Measurements from ENCODE around the gene PLCH2. TPM values are rescaled to one million over a fixed set of nuclear protein-coding genes. Genes with fewer than 3 reads are reported as not detected.

Gene PLCH2
- total and polyA plus RNA-seq, 2 of the 13 experiments (the other 11 are each of a cell fraction or from before 2014, with no cell fraction given): 0.15 to 0.67 TPM

DNA sequence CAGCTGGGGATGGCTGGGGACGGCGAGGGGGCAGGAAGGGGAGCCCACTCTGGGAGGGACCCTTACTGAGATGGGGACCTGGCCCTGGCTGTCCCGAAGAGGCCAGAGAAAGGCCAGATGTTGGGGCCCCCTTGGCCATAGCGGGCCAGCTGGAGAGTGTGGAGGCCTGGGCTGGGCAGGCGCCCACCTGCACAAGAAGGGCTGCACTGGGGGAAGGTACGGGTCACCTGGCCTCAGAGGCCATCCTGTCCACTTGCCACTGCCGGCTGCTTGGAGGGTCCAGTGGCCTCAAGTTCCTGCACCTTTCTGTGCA, 5.0 kb upstream of the PLCH2 start:
- ChIA-PET POLR2A (no interaction called here), CTCF (ENCODE audit: low intra/inter-chr PET ratio, low total read pairs) (no interaction called here)
- H3K27me3 ChIP-seq (ENCODE audit: control insufficient read depth in 1 of 2, insufficient read depth in 2 of 2, low read length in 2 of 2): peaks cover 21 to 80% of the 10 kb centered on the region in 2 experiments
- H3K4me2 ChIP-seq (ENCODE audit: low read depth, low read length): no peak overlapping the region
- H3K27ac ChIP-seq (ENCODE audit: extremely low read length, insufficient read depth, low read length): no peak overlapping the region
- in situ Hi-C loops (cut with HindIII; ENCODE audit: extremely low pct_ligation_motif_present, low pct_unique_long_range_greater_than_20kb) (no loop called here), intact Hi-C loops (cut with micrococcal nuclease; ENCODE audit: unreplicated experiment) (no loop called here)
- TF ChIP-seq RCOR2 (CRISPR knock-in tag; IDR thresholded peaks at IDR 0.05) (no peak), ZSCAN9 (CRISPR knock-in tag; IDR thresholded peaks at IDR 0.05; ENCODE audit: borderline replicate concordance) (no peak), MAF1 (CRISPR knock-in tag; IDR thresholded peaks at IDR 0.05; ENCODE audit: borderline replicate concordance) (no peak), ELF3 (CRISPR knock-in tag; IDR thresholded peaks at IDR 0.05) (no peak)
- FAIRE-seq (no peak), ATAC-seq (no peak), DNase-seq (ENCODE audit: low spot score) (no peak)
- H4K20me1 ChIP-seq (ENCODE audit: insufficient read depth, low read length): peaks cover 7% of the 10 kb centered on the region; the same call in 1 of the 2 replicates
- H3K79me2 ChIP-seq (ENCODE audit: insufficient read depth, low read length): no peaks in the 10 kb centered on the region
- no peaks in the 10 kb centered on the region for H3K36me3 ChIP-seq (replicated peaks in 1 of 2; ENCODE audit: control insufficient read depth in 1 of 2, insufficient read depth in 2 of 2, low read length in 2 of 2)
- no peak overlapping the region for H2AFZ ChIP-seq (ENCODE audit: low read length)
- BruUV-seq (replicated peaks): no TSS peak
- no peaks in the 10 kb centered on the region for H3K4me1 ChIP-seq (ENCODE audit: insufficient read depth, low read length)
- WGBS (ENCODE audit: low lambda C conversion rate): 0% methylated on average over 2 of the region's 7 CpGs
- no peak overlapping the region for H3K4me3 ChIP-seq (replicated peaks in 1 of 3; ENCODE audit: insufficient read depth in 1 of 3, low read depth in 2 of 3, low read length in 3 of 3)
- H3K9ac ChIP-seq (ENCODE audit: insufficient read depth, low read depth, low read length): no peak overlapping the region
- H3K9me3 ChIP-seq (ENCODE audit: low read length): no peaks in the 10 kb centered on the region

- no peaks in the 10 kb centered on the region for H3K4me1 ChIP-seq (ENCODE audit: insufficient read depth, low read length)
- peaks cover 7% of the 10 kb centered on the region; the same call in 1 of the 2 replicates for H4K20me1 ChIP-seq (ENCODE audit: insufficient read depth, low read length)
- no peak overlapping the region for H3K27ac ChIP-seq (ENCODE audit: extremely low read length, insufficient read depth, low read length)
- H2AFZ ChIP-seq (ENCODE audit: low read length): no peak overlapping the region
- WGBS (ENCODE audit: low lambda C conversion rate): no CpG with 5 or more reads among the region's 15 CpGs
- H3K4me2 ChIP-seq (ENCODE audit: low read depth, low read length): no peak overlapping the region
- no peaks in the 10 kb centered on the region for H3K9me3 ChIP-seq (ENCODE audit: low read length)
- H3K36me3 ChIP-seq (replicated peaks in 1 of 2; ENCODE audit: control insufficient read depth in 1 of 2, insufficient read depth in 2 of 2, low read length in 2 of 2): no peaks in the 10 kb centered on the region
- ChIA-PET CTCF (ENCODE audit: low intra/inter-chr PET ratio, low total read pairs) (no interaction called here), POLR2A (no interaction called here)
- no peak overlapping the region for H3K9ac ChIP-seq (ENCODE audit: insufficient read depth, low read depth, low read length)
- no peak overlapping the region for H3K4me3 ChIP-seq (replicated peaks in 1 of 3; ENCODE audit: insufficient read depth in 1 of 3, low read depth in 2 of 3, low read length in 3 of 3)
- H3K79me2 ChIP-seq (ENCODE audit: insufficient read depth, low read length): no peaks in the 10 kb centered on the region
- intact Hi-C loops (cut with micrococcal nuclease; ENCODE audit: unreplicated experiment) (no loop called here), in situ Hi-C loops (cut with HindIII; ENCODE audit: extremely low pct_ligation_motif_present, low pct_unique_long_range_greater_than_20kb) (no loop called here)
- TF ChIP-seq ZNF414 (CRISPR knock-in tag; IDR thresholded peaks at IDR 0.05): no peak
- TF ChIP-seq ZBTB1 (CRISPR knock-in tag; IDR thresholded peaks at IDR 0.05; ENCODE audit: borderline replicate concordance): no peak
- TF ChIP-seq, protein P1, sequence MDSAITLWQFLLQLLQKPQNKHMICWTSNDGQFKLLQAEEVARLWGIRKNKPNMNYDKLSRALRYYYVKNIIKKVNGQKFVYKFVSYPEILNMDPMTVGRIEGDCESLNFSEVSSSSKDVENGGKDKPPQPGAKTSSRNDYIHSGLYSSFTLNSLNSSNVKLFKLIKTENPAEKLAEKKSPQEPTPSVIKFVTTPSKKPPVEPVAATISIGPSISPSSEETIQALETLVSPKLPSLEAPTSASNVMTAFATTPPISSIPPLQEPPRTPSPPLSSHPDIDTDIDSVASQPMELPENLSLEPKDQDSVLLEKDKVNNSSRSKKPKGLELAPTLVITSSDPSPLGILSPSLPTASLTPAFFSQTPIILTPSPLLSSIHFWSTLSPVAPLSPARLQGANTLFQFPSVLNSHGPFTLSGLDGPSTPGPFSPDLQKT (CRISPR knock-in tag; IDR thresholded peaks at IDR 0.05; ENCODE audit: borderline replicate concordance): no peak
- no peak for TF ChIP-seq NFYC (CRISPR knock-in tag; IDR thresholded peaks at IDR 0.05)
- no peak for TF ChIP-seq ATAD3A (CRISPR knock-in tag; IDR thresholded peaks at IDR 0.05)
- no peak for ATAC-seq
- DNase-seq (ENCODE audit: low spot score): no peak
- no TSS peak for BruUV-seq (replicated peaks)
- no peak for FAIRE-seq
- H3K27me3 ChIP-seq (ENCODE audit: control insufficient read depth in 1 of 2, insufficient read depth in 2 of 2, low read length in 2 of 2): peaks cover 21 to 83% of the 10 kb centered on the region in 2 experiments
Observed at GRCh38 chr1:2471587-2472001, 4.5 kb upstream of the PLCH2 start.

Measured in HepG2 (cell line).